Measurements from ENCODE around the gene HLCS.

Gene HLCS

GRCh38 chr21:36927719-36928117 lies 38.8 kb downstream of the HLCS start (continued):
- TF ChIP-seq ZNF518A (tag by site-specific recombination; conservative IDR thresholded peaks at IDR 0.05; ENCODE audit: low read depth): peak; percentile 29; the same call in 1 of the 2 replicates
- peak; percentile 94 for TF ChIP-seq ZNF654 (tag by site-specific recombination; IDR thresholded peaks at IDR 0.05; ENCODE audit: low read depth)
- TF ChIP-seq PRDM2 (tag by site-specific recombination; IDR thresholded peaks at IDR 0.05; ENCODE audit: borderline replicate concordance): no peak
- no peak for TF ChIP-seq ZNF707 (tag by site-specific recombination; IDR thresholded peaks at IDR 0.05)
- TF ChIP-seq PRDM10 (tag by site-specific recombination; IDR thresholded peaks at IDR 0.05): peak; percentile 33; the same call in 1 of the 2 replicates
- TF ChIP-seq ZNF37A (tag by site-specific recombination; IDR thresholded peaks at IDR 0.05): no peak
- TF ChIP-seq KLF8 (tag by site-specific recombination; IDR thresholded peaks at IDR 0.05): 0 out of 2 replicates have a peak, but pooled peaks have one; percentile 48
- TF ChIP-seq ZNF148 (tag by site-specific recombination; IDR thresholded peaks at IDR 0.05; ENCODE audit: borderline replicate concordance): no peak
